IgD-negative memory B cell (primary cell): ENCODE results near the gene BTNL8. TPM values are rescaled to one million over a fixed set of nuclear protein-coding genes. Genes with fewer than 3 reads are reported as not detected.

ENCODE experiments used
- H3K27ac Mint-ChIP-seq, 3 donors: one replicate each; pipeline ENCODE4 v1.8.0; 2020 to 2022; ENCODE audit warnings: mild to moderate bottlenecking in 3 of 3, mixed read lengths in 3 of 3, moderate library complexity in 1 of 3
- H3K27me3 Mint-ChIP-seq: one replicate; pipeline ENCODE4 v1.8.0; 2021; ENCODE audit warnings: mixed read lengths
- H3K36me3 Mint-ChIP-seq: one replicate; pipeline ENCODE4 v1.8.0; 2020; ENCODE audit warnings: mild to moderate bottlenecking, mixed read lengths
- H3K4me1 Mint-ChIP-seq, 3 donors: one replicate each; pipeline ENCODE4 v1.8.0; 2020 to 2022; ENCODE audit warnings: mixed read lengths in 3 of 3, mild to moderate bottlenecking in 1 of 3
- H3K4me3 Mint-ChIP-seq, 4 donors: one replicate each; pipeline ENCODE4 v1.8.0; 2020 to 2022; ENCODE audit warnings: mild to moderate bottlenecking in 4 of 4, mixed read lengths in 4 of 4, moderate library complexity in 3 of 4
- H3K9me3 Mint-ChIP-seq, 3 donors: one replicate each; pipeline ENCODE4 v1.8.0; 2020 to 2021; ENCODE audit warnings: mixed read lengths in 3 of 3, mild to moderate bottlenecking in 1 of 3
- polyA plus RNA-seq: library from polyadenylated mRNA; unstranded; fragments of 300-500 nt; fragmentation: Illumina TruSeq; gene quantifications from one replicate; pipeline ENCODE4 v1.2.3, GENCODE V29; 2021

BTNL8 gene
- polyA plus RNA-seq, 1 donor from 2014 or later, result not detected

- peaks cover 3% of the 10 kb centered on the region for H3K27me3 Mint-ChIP-seq
- H3K36me3 Mint-ChIP-seq, result no peaks in the 10 kb centered on the region
These were observed 71.9 kb downstream of the BTNL8 start for GRCh38 chr5:180970875-180971274.

GRCh38 chr5:180974612-180975315 is 75.8 kb downstream of the BTNL8 start:
- Mint-ChIP-seq H3K27me3 (no peaks in the 10 kb centered on the region), H3K4me1 (peaks cover 23 to 36% (median 29%) of the 10 kb centered on the region in 3 donors), H3K9me3 (peaks cover 0 to 6% (median 0%) of the 10 kb centered on the region in 3 donors), H3K36me3 (no peaks in the 10 kb centered on the region), H3K4me3 (peak overlapping the region in 2 of 4 donors; percentile 33 to 51), H3K27ac (peak overlapping the region; percentile 79 to 94 (median 91))

More at GRCh38 chr5:180970875-180971274, 71.9 kb downstream of the BTNL8 start:
- Mint-ChIP-seq H3K9me3 (peaks cover 0 to 6% (median 0%) of the 10 kb centered on the region in 3 donors), H3K27ac (no peak overlapping the region), H3K4me3 (no peak overlapping the region), H3K4me1 (peaks cover 10 to 19% (median 13%) of the 10 kb centered on the region in 3 donors)

GRCh38 chr5:180975338-180975737 is 76.4 kb downstream of the BTNL8 start:
- Mint-ChIP-seq H3K4me3 (peak overlapping the region in 3 of 4 donors; percentile 6 to 74 (median 51)), H3K9me3 (peaks cover 0 to 6% (median 0%) of the 10 kb centered on the region in 3 donors), H3K36me3 (no peaks in the 10 kb centered on the region), H3K4me1 (peaks cover 23 to 36% (median 29%) of the 10 kb centered on the region in 3 donors), H3K27me3 (no peaks in the 10 kb centered on the region), H3K27ac (peak overlapping the region; percentile 79 to 94 (median 91))

GRCh38 chr5:180976518-180976917 is 77.6 kb downstream of the BTNL8 start:
- Mint-ChIP-seq H3K4me3 (peak overlapping the region in 3 of 4 donors; percentile 8 to 89 (median 48)), H3K4me1 (peaks cover 23 to 36% (median 29%) of the 10 kb centered on the region in 3 donors), H3K36me3 (no peaks in the 10 kb centered on the region), H3K9me3 (peaks cover 0 to 6% (median 0%) of the 10 kb centered on the region in 3 donors), H3K27me3 (peaks cover 4% of the 10 kb centered on the region), H3K27ac (peak overlapping the region; percentile 79 to 94 (median 91))

- H3K27ac Mint-ChIP-seq, result peak overlapping the region in 1 of 3 donors; percentile 91
- peaks cover 8% of the 10 kb centered on the region for H3K27me3 Mint-ChIP-seq
- H3K36me3 Mint-ChIP-seq, result no peaks in the 10 kb centered on the region
- peaks cover 0 to 4% (median 0%) of the 10 kb centered on the region in 3 donors for H3K9me3 Mint-ChIP-seq
- H3K4me1 Mint-ChIP-seq, result peaks cover 23 to 36% (median 29%) of the 10 kb centered on the region in 3 donors
- peak overlapping the region in 1 of 4 donors; percentile 20 for H3K4me3 Mint-ChIP-seq
These were observed 78.9 kb downstream of the BTNL8 start for GRCh38 chr5:180977852-180978251.

GRCh38 chr5:180982008-180982741 is 83.2 kb downstream of the BTNL8 start:
- no peak overlapping the region for H3K27ac Mint-ChIP-seq
- H3K36me3 Mint-ChIP-seq, result no peaks in the 10 kb centered on the region
- peaks cover 8% of the 10 kb centered on the region for H3K27me3 Mint-ChIP-seq
- H3K4me3 Mint-ChIP-seq, result no peak overlapping the region
- H3K4me1 Mint-ChIP-seq, result peaks cover 0 to 6% (median 4%) of the 10 kb centered on the region in 3 donors
- no peaks in the 10 kb centered on the region for H3K9me3 Mint-ChIP-seq

GRCh38 chr5:180988016-180988415 is 89.1 kb downstream of the BTNL8 start:
- Mint-ChIP-seq H3K27ac (no peak overlapping the region), H3K27me3 (peaks cover 9% of the 10 kb centered on the region), H3K4me1 (peaks cover 5 to 21% (median 6%) of the 10 kb centered on the region in 3 donors), H3K36me3 (no peaks in the 10 kb centered on the region), H3K9me3 (no peaks in the 10 kb centered on the region), H3K4me3 (no peak overlapping the region)

GRCh38 chr5:180988592-180988991 is 89.6 kb downstream of the BTNL8 start, which contains the start of gene BTNL3:
Gene BTNL3 (plus strand): TSS chr5:180988846. CDS start chr5:180989029, 183 bp downstream.
- Mint-ChIP-seq H3K27ac (no peak within 1 kb of the TSS), H3K4me1 (peaks cover 5 to 21% (median 6%) of the 10 kb centered on the region in 3 donors), H3K4me3 (peak within 1 kb of the TSS in 1 of 4 donors; percentile 65), H3K27me3 (peaks cover 9% of the 10 kb centered on the region), H3K36me3 (no peaks in the 10 kb centered on the region), H3K9me3 (no peaks in the 10 kb centered on the region)

GRCh38 chr5:180990086-180990881 is 91.3 kb downstream of the BTNL8 start:
- peaks cover 5 to 23% (median 6%) of the 10 kb centered on the region in 3 donors for H3K4me1 Mint-ChIP-seq
- H3K36me3 Mint-ChIP-seq, result no peaks in the 10 kb centered on the region
- H3K27me3 Mint-ChIP-seq, result peaks cover 9% of the 10 kb centered on the region
- peaks cover 0 to 7% (median 7%) of the 10 kb centered on the region in 3 donors for H3K9me3 Mint-ChIP-seq
- peak overlapping the region; percentile 40 to 79 (median 67) for H3K4me3 Mint-ChIP-seq
- no peak overlapping the region for H3K27ac Mint-ChIP-seq

GRCh38 chr5:180990882-180991242 is 91.9 kb downstream of the BTNL8 start:
- peaks cover 0 to 7% (median 7%) of the 10 kb centered on the region in 3 donors for H3K9me3 Mint-ChIP-seq
- H3K4me3 Mint-ChIP-seq, result peak overlapping the region in 1 of 4 donors; percentile 79
- no peaks in the 10 kb centered on the region for H3K36me3 Mint-ChIP-seq
- H3K27ac Mint-ChIP-seq, result no peak overlapping the region
- peaks cover 9% of the 10 kb centered on the region for H3K27me3 Mint-ChIP-seq
- H3K4me1 Mint-ChIP-seq, result peaks cover 5 to 23% (median 6%) of the 10 kb centered on the region in 3 donors

Other genes starting within 250 kb of the BTNL8 start
- 0.56 TPM for gene FLT4, start 249.6 kb upstream of the BTNL8 start, polyA plus RNA-seq
- not detected for gene OR2Y1, start 159.1 kb upstream of the BTNL8 start, polyA plus RNA-seq
- 101 TPM for gene MGAT1, start 96.4 kb upstream of the BTNL8 start, polyA plus RNA-seq
- gene ZFP62, start 37.9 kb upstream of the BTNL8 start, polyA plus RNA-seq, result 22.1 TPM
- gene BTNL3, start 89.7 kb downstream of the BTNL8 start, polyA plus RNA-seq, result not detected
- gene BTNL9, start 141.1 kb downstream of the BTNL8 start, polyA plus RNA-seq, result 5.1 TPM
- gene OR2V1, start 232.0 kb downstream of the BTNL8 start, polyA plus RNA-seq, result not detected
- not detected for gene OR2V2, start 248.4 kb downstream of the BTNL8 start, polyA plus RNA-seq